PC-9 (cell line): Measurements from ENCODE around the gene SEMA4A. TPM values are rescaled to one million over a fixed set of nuclear protein-coding genes. Genes with fewer than 3 reads are reported as not detected.

Source experiments
- BruUV-seq: library from RNA; stranded (reverse); fragments of 400-500 nt; replicated peaks from 2 replicates; lab custom pipeline; 2021; lab: Mats Ljungman, UMichigan
- CTCF ChIA-PET: fragments of 300-600 bp; sonication (Branson Sonifier 250); formaldehyde crosslinking; loops from one replicate; lab custom pipeline; 2022; ENCODE audit warnings: antibody characterized with exemption; lab: Charles Lee
- POLR2A ChIA-PET: fragments of 300-600 bp; sonication (Branson Sonifier 250); formaldehyde crosslinking; loops from one replicate; lab custom pipeline; 2022; ENCODE audit warnings: antibody characterized with exemption; ENCODE audit not compliant: unreplicated experiment; lab: Charles Lee
- DNase-seq, 2 experiments: peaks; one replicate each; pipeline versions ENCODE4 v3.0.0 to v3.0.0-alpha.2; 2015 to 2022; ENCODE audit warnings: mixed read lengths in 1 of 2
- H2AFZ ChIP-seq: fragments of 200-600 bp; sonication (generic); 2 replicates; pipeline ENCODE4 v1.8.1; 2017; ENCODE audit warnings: antibody characterized with exemption
- H3F3A ChIP-seq: fragments of 200-600 bp; sonication (generic); 2 replicates; pipeline ENCODE4 v1.8.1; 2017; ENCODE audit warnings: antibody characterized with exemption, mild to moderate bottlenecking, low read depth; ENCODE audit not compliant: insufficient read depth
- H3K27ac ChIP-seq: fragments of 200-600 bp; sonication (generic); 2 replicates; pipeline ENCODE4 v1.6.1; 2016; ENCODE audit warnings: mixed run types
- H3K27me3 ChIP-seq: fragments of 200-600 bp; sonication (generic); 2 replicates; pipeline ENCODE4 v1.6.1; 2016; ENCODE audit warnings: low read depth, mixed run types; ENCODE audit not compliant: insufficient read depth
- H3K36me3 ChIP-seq: fragments of 200-600 bp; sonication (generic); 2 replicates; pipeline ENCODE4 v1.6.1; 2016; ENCODE audit warnings: low read depth, mixed run types
- H3K4me1 ChIP-seq: fragments of 200-600 bp; sonication (generic); replicated peaks from 2 replicates; pipeline ENCODE4 v1.6.1; 2016; ENCODE audit warnings: mixed run types; ENCODE audit not compliant: insufficient read depth
- H3K4me2 ChIP-seq: fragments of 200-600 bp; sonication (generic); 2 replicates; pipeline ENCODE4 v1.6.1; 2017; ENCODE audit warnings: mixed run types
- H3K4me3 ChIP-seq: fragments of 200-600 bp; sonication (generic); 2 replicates; pipeline ENCODE4 v1.6.1; 2016; ENCODE audit warnings: mixed run types
- H3K79me2 ChIP-seq: fragments of 200-600 bp; sonication (generic); 2 replicates; pipeline ENCODE4 v1.6.1; 2017; ENCODE audit warnings: low read depth, mixed run types
- H3K9me2 ChIP-seq: fragments of 200-600 bp; sonication (generic); 2 replicates; pipeline ENCODE4 v1.8.1; 2017; ENCODE audit warnings: mild to moderate bottlenecking; ENCODE audit not compliant: insufficient read depth
- H3K9me3 ChIP-seq: fragments of 200-600 bp; sonication (generic); 2 replicates; pipeline ENCODE4 v1.8.1; 2016; ENCODE audit warnings: low read depth; ENCODE audit not compliant: insufficient read depth
- H4K20me1 ChIP-seq: fragments of 200-600 bp; sonication (generic); 2 replicates; pipeline ENCODE4 v1.8.1; 2017; ENCODE audit not compliant: insufficient read depth
- EZH2 ChIP-seq: fragments of 200-600 bp; sonication (generic); IDR thresholded peaks from 2 replicates; pipeline ENCODE4 v1.8.0; 2017; ENCODE audit warnings: antibody characterized with exemption, low read depth
- intact Hi-C: fragments of 100-400 bp; cut with micrococcal nuclease; formaldehyde crosslinking; loops from one replicate; pipeline ENCODE4 v1.10.0; 2022; ENCODE audit not compliant: unreplicated experiment
- total RNA-seq: library from RNA; stranded (reverse); gene quantifications from 2 replicates; pipeline ENCODE4 v1.2.3, GENCODE V29; 2021
- TF ChIP-seq, protein P1 (sequence below): fragments of 200-600 bp; sonication (generic); conservative IDR thresholded peaks from 2 replicates; pipeline ENCODE4 v1.6.1; 2017; ENCODE audit warnings: mixed run types, antibody characterized with exemption, mild to moderate bottlenecking, moderate library complexity

Gene SEMA4A
- total RNA-seq, 1 experiment from 2014 or later, result 16.2 TPM

GRCh38 chr1:156136970-156137483 is 16.4 kb upstream of the SEMA4A start:
- peaks cover 24% of the 10 kb centered on the region for H3K79me2 ChIP-seq
- BruUV-seq, result TSS peak; percentile 5
- H3F3A ChIP-seq, result peaks cover 72% of the 10 kb centered on the region
- no peak for DNase-seq
- H3K4me3 ChIP-seq, result no peak overlapping the region
- ChIA-PET POLR2A (no interaction called here), CTCF (no interaction called here)
- H3K4me1 ChIP-seq, result no peaks in the 10 kb centered on the region
- no peak for TF ChIP-seq EZH2
- TF ChIP-seq, protein P1, sequence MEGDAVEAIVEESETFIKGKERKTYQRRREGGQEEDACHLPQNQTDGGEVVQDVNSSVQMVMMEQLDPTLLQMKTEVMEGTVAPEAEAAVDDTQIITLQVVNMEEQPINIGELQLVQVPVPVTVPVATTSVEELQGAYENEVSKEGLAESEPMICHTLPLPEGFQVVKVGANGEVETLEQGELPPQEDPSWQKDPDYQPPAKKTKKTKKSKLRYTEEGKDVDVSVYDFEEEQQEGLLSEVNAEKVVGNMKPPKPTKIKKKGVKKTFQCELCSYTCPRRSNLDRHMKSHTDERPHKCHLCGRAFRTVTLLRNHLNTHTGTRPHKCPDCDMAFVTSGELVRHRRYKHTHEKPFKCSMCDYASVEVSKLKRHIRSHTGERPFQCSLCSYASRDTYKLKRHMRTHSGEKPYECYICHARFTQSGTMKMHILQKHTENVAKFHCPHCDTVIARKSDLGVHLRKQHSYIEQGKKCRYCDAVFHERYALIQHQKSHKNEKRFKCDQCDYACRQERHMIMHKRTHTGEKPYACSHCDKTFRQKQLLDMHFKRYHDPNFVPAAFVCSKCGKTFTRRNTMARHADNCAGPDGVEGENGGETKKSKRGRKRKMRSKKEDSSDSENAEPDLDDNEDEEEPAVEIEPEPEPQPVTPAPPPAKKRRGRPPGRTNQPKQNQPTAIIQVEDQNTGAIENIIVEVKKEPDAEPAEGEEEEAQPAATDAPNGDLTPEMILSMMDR, result no peak
- peaks cover 43% of the 10 kb centered on the region for H3K36me3 ChIP-seq
- no peak overlapping the region for H2AFZ ChIP-seq
- no peak overlapping the region for H3K27ac ChIP-seq
- H3K9me3 ChIP-seq, result no peaks in the 10 kb centered on the region
- peaks cover 44% of the 10 kb centered on the region for H4K20me1 ChIP-seq
- H3K4me2 ChIP-seq, result no peak overlapping the region
- no peaks in the 10 kb centered on the region for H3K9me2 ChIP-seq
- no peaks in the 10 kb centered on the region for H3K27me3 ChIP-seq
- intact Hi-C loops, result no loop called here

DNA sequence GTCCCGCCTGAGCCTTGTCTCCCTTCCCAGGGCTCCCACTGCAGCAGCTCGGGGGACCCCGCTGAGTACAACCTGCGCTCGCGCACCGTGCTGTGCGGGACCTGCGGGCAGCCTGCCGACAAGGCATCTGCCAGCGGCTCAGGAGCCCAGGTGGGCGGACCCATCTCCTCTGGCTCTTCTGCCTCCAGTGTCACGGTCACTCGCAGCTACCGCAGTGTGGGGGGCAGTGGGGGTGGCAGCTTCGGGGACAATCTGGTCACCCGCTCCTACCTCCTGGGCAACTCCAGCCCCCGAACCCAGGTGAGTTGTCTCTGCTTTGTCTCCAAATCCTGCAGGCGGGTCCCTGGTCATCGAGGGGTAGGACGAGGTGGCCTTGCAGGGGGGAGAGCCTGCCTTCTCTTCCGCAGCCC is 14.9 kb upstream of the SEMA4A start:
- no peaks in the 10 kb centered on the region for H3K4me1 ChIP-seq
- no peak overlapping the region for H2AFZ ChIP-seq
- peaks cover 74% of the 10 kb centered on the region for H3F3A ChIP-seq
- DNase-seq, result no peak
- H3K79me2 ChIP-seq, result peaks cover 13% of the 10 kb centered on the region; the same call in 1 of the 2 replicates
- H4K20me1 ChIP-seq, result peaks cover 38% of the 10 kb centered on the region
- no TSS peak for BruUV-seq
- no peaks in the 10 kb centered on the region for H3K9me3 ChIP-seq
- ChIA-PET CTCF (no interaction called here), POLR2A (no interaction called here)
- H3K27ac ChIP-seq, result no peak overlapping the region
- H3K27me3 ChIP-seq, result no peaks in the 10 kb centered on the region
- no peaks in the 10 kb centered on the region for H3K9me2 ChIP-seq
- intact Hi-C loops, result no loop called here
- H3K4me2 ChIP-seq, result no peak overlapping the region
- H3K36me3 ChIP-seq, result peaks cover 37% of the 10 kb centered on the region
- TF ChIP-seq EZH2, result no peak
- TF ChIP-seq, protein P1, result no peak
- no peak overlapping the region for H3K4me3 ChIP-seq

DNA sequence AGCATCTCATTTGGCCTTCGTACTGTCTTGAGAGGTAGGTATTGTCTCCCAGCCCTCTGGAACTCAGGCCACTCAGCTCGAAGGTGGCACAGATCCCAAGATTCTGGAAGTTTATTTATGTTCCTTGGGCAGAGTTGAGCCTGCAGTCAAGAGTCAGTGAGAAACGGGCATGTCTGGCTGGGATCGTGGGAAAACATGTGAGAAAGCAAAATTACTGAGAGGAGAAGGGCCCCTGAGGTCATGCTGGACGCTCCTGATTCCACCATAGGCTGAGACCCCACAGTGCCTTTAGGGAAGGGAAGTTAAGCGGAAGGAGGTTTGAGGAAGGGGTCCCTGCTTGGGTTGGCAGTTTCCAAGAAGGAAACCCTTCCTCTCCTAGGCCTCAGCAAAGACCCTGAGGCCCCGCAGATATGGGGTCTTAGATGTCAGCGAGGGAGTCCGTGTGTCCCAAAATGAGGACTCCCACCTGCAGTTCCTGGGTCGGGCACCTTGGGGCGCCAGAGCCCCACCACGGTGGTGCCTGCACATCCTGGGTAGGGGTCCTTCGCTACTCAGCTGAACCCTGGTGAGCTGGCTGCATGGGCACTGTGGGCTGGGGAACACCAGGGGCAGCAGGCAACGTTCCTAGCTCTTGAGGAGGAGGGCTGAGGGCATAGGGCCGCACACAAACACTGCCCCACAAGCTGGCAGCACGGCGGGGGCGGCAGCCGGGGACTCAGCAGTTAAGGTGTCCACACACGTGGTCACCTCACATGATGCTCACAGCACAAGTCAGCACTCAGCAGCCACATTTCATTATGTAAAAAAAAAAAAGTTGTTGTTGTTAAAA is 12.3 kb upstream of the SEMA4A start:
- CTCF ChIA-PET, result interaction anchor here (2.2 kb wide), 1 partner anchor 84 kb away, joined by 9 read pairs; no protein-coding TSS in a partner anchor
- no peak overlapping the region for H2AFZ ChIP-seq
- POLR2A ChIA-PET, result interaction anchor here (0.6 kb wide), 1 partner anchor 78 kb away, joined by 7 read pairs; no protein-coding TSS in a partner anchor

More for the DNA sequence above, 12.3 kb upstream of the SEMA4A start:
- DNase-seq, result no peak
- Histone ChIP-seq H3K4me3 (no peak overlapping the region), H4K20me1 (peaks cover 25% of the 10 kb centered on the region), H3F3A (peaks cover 80% of the 10 kb centered on the region), H3K9me3 (no peaks in the 10 kb centered on the region), H3K4me2 (no peak overlapping the region), H3K36me3 (peaks cover 14% of the 10 kb centered on the region), H3K27me3 (no peaks in the 10 kb centered on the region), H3K4me1 (no peaks in the 10 kb centered on the region), H3K79me2 (no peaks in the 10 kb centered on the region), H3K27ac (no peak overlapping the region), H3K9me2 (no peaks in the 10 kb centered on the region)
- TF ChIP-seq, protein P1, result peak; percentile 64
- TF ChIP-seq EZH2, result no peak
- no TSS peak for BruUV-seq
- intact Hi-C loops, result no loop called here
